HepG2 (cell line): ENCODE data around the gene SSC4D. TPM values are rescaled to one million over a fixed set of nuclear protein-coding genes. Genes with fewer than 3 reads are reported as not detected.

ENCODE experiments used
- AFF4 ChIP-seq: sonication (generic); formaldehyde crosslinking; IDR thresholded peaks from 2 replicates; pipeline ENCODE4 v1.4.0; 2020; ENCODE audit warnings: missing genetic modification reagents
- ATF7-NPFF ChIP-seq: sonication (generic); formaldehyde crosslinking; IDR thresholded peaks from 2 replicates; pipeline ENCODE4 v1.8.1; 2023; ENCODE audit warnings: mild to moderate bottlenecking, low read depth, missing genetic modification reagents, moderate library complexity
- ELF1 ChIP-seq: sonication (generic); formaldehyde crosslinking; IDR thresholded peaks from 2 replicates; pipeline ENCODE4 v1.4.0; 2020; ENCODE audit warnings: missing genetic modification reagents
- FIP1L1 ChIP-seq: fragments of 200-400 bp; formaldehyde crosslinking; IDR thresholded peaks from 2 replicates; pipeline ENCODE4 v1.6.1; 2018; ENCODE audit warnings: low read depth, mild to moderate bottlenecking, low read length, moderate library complexity, borderline replicate concordance; ENCODE audit not compliant: insufficient read depth
- FLYWCH1 ChIP-seq: sonication (generic); formaldehyde crosslinking; IDR thresholded peaks from 2 replicates; pipeline ENCODE4 v1.8.1; 2023; ENCODE audit warnings: mild to moderate bottlenecking, missing genetic modification reagents
- KMT2A ChIP-seq: sonication (generic); formaldehyde crosslinking; IDR thresholded peaks from 2 replicates; pipeline ENCODE4 v1.4.0; 2020; ENCODE audit warnings: missing genetic modification reagents
- MIXL1 ChIP-seq: IDR thresholded peaks from 2 replicates; pipeline ENCODE4 v1.6.1; 2016
- NFAT5 ChIP-seq: sonication (generic); formaldehyde crosslinking; IDR thresholded peaks from 2 replicates; pipeline ENCODE4 v1.4.0; 2020; ENCODE audit warnings: missing genetic modification reagents
- RXRB ChIP-seq: IDR thresholded peaks from 2 replicates; pipeline ENCODE4 v1.6.1; 2016; ENCODE audit warnings: borderline replicate concordance, missing genetic modification reagents, missing compliant biosample characterization
- TFAP4 ChIP-seq: sonication (generic); IDR thresholded peaks from 2 replicates; pipeline ENCODE4 v1.6.1; 2016; ENCODE audit warnings: low read depth, borderline replicate concordance
- TOPORS ChIP-seq: sonication (generic); formaldehyde crosslinking; IDR thresholded peaks from 2 replicates; pipeline ENCODE4 v1.8.0; 2023; ENCODE audit warnings: mild to moderate bottlenecking, missing genetic modification reagents
- ZBTB2 ChIP-seq: sonication (generic); formaldehyde crosslinking; IDR thresholded peaks from 2 replicates; pipeline ENCODE4 v1.8.0; 2022; ENCODE audit warnings: low read depth, missing genetic modification reagents
- ZBTB44 ChIP-seq: sonication (generic); formaldehyde crosslinking; IDR thresholded peaks from 2 replicates; pipeline ENCODE4 v1.4.0; 2020; ENCODE audit warnings: missing genetic modification reagents
- ZFX ChIP-seq: sonication (generic); formaldehyde crosslinking; IDR thresholded peaks from 2 replicates; pipeline ENCODE4 v1.4.0; 2020; ENCODE audit warnings: mild to moderate bottlenecking, low read depth, missing genetic modification reagents, moderate library complexity
- ZNF720 ChIP-seq: sonication (generic); formaldehyde crosslinking; IDR thresholded peaks from 2 replicates; pipeline ENCODE4 v1.4.0; 2020; ENCODE audit warnings: missing genetic modification reagents
- ZSCAN20 ChIP-seq: sonication (generic); formaldehyde crosslinking; IDR thresholded peaks from 2 replicates; pipeline ENCODE4 v1.4.0; 2020; ENCODE audit warnings: missing genetic modification reagents, mild to moderate bottlenecking, borderline replicate concordance
- polyA plus RNA-seq, 8 experiments: library from polyadenylated mRNA; depleted of rRNA in 3 of 8; stranded (reverse) in 7 of 8; unstranded in 1 of 8; fragments of >200 nt; fragmentation: Illumina TruSeq in 4 of 8; extraction: Trizol in 4 of 8; gene quantifications; 2 replicates each; pipeline versions ENCODE4 v1.2.1 to v1.2.3, GENCODE V29; 2011 to 2016; ENCODE audit warnings: low read depth in 4 of 8, missing spikeins in 1 of 8, mixed read lengths in 1 of 8; ENCODE audit not compliant: insufficient read depth in 1 of 8
- total RNA-seq, 5 experiments: library from RNA; depleted of rRNA; stranded (reverse); fragments of >200 nt; fragmentation: Illumina TruSeq; extraction: Trizol; gene quantifications; 2 replicates each; pipeline ENCODE4 v1.2.3, GENCODE V29; 2016; ENCODE audit warnings: low read depth in 1 of 5

Gene SSC4D
- total and polyA plus RNA-seq, 2 of the 13 experiments (the other 11 are each of a cell fraction or from before 2014, with no cell fraction given), result 33.3 to 63.8 TPM

- TF ChIP-seq NFAT5 (CRISPR knock-in tag) (no peak; the same call in 1 of the 2 replicates), ZBTB2 (0 out of 2 replicates have a peak, but pooled peaks have one; percentile 70), FIP1L1 (no peak), TOPORS (CRISPR knock-in tag) (no peak), ZFX (peak; percentile 85), TFAP4 (peak; percentile 66; the same call in 1 of the 2 replicates), ATF7-NPFF (CRISPR knock-in tag) (peak; percentile 86; the same call in 1 of the 2 replicates), FLYWCH1 (CRISPR knock-in tag) (no peak), ELF1 (CRISPR knock-in tag) (no peak), AFF4 (peak; percentile 91), MIXL1 (CRISPR knock-in tag) (peak; percentile 12; the same call in 1 of the 2 replicates), ZSCAN20 (no peak), RXRB (CRISPR knock-in tag) (no peak), ZNF720 (CRISPR knock-in tag) (0 out of 2 replicates have a peak, but pooled peaks have one; percentile 36), KMT2A (CRISPR knock-in tag) (peak; percentile 84; the same call in 1 of the 2 replicates), ZBTB44 (CRISPR knock-in tag) (no peak; the same call in 1 of the 2 replicates)
Observed at GRCh38 chr7:76358481-76359110, 50.9 kb downstream of the SSC4D start, which contains the start of gene YWHAG (continued).
